Sigmoid colon (tissue), 4 donors: ENCODE results near the gene MYT1.

Experiments used
- CTCF ChIP-seq, 4 experiments: fragments of 450-650 bp in 3 of 4; fragments of 200-600 bp in 1 of 4; IDR thresholded peaks; one replicate each; pipeline ENCODE4 v1.5.1; 2016 to 2019; ENCODE audit warnings: antibody characterized with exemption in 4 of 4, mild to moderate bottlenecking in 3 of 4, moderate library complexity in 2 of 4
- POLR2A ChIP-seq, 2 donors: fragments of 450-650 bp; IDR thresholded peaks; one replicate each; pipeline ENCODE4 v1.6.1; 2016; ENCODE audit warnings: antibody characterized with exemption in 2 of 2, mild to moderate bottlenecking in 2 of 2, moderate library complexity in 2 of 2
- POLR2AphosphoS5 ChIP-seq, 4 donors: sonication (generic); formaldehyde crosslinking; IDR thresholded peaks; one replicate each; pipeline ENCODE4 v1.6.1; 2017; ENCODE audit warnings: antibody characterized with exemption in 4 of 4

GRCh38 chr20:64279826-64280459 is 115.7 kb downstream of the MYT1 start:
- TF ChIP-seq CTCF (IDR thresholded peaks at IDR 0.05) (no peak), POLR2A (IDR thresholded peaks at IDR 0.05) (no peak), POLR2AphosphoS5 (IDR thresholded peaks at IDR 0.05) (no peak)
